HG03521 (cell line): ENCODE results near the gene DAO.
"Not testable (repeated sequence)": the region's sequence is repeated elsewhere in the genome, so short reads cannot be mapped to it uniquely, and the experiment has no call there.

ENCODE experiments used
- ATAC-seq: cut with Tn5 transposase; IDR thresholded peaks from one replicate; pipeline ENCODE4 v1.9.1; 2021; ENCODE audit warnings: mild to moderate bottlenecking, moderate library complexity; ENCODE audit not compliant: unreplicated experiment

DAO gene

GRCh38 chr12:108849660-108850059 lies 30.2 kb upstream of the DAO start:
- no peak for ATAC-seq

- ATAC-seq: no peak
These were observed 28.9 kb upstream of the DAO start for GRCh38 chr12:108850854-108851573.

GRCh38 chr12:108852674-108853309 lies 27.1 kb upstream of the DAO start:
- no peak for ATAC-seq

GRCh38 chr12:108853426-108853825 lies 26.5 kb upstream of the DAO start:
- no peak for ATAC-seq

GRCh38 chr12:108853981-108854446 lies 25.9 kb upstream of the DAO start:
- no peak for ATAC-seq

- ATAC-seq: no peak
These were observed 25.2 kb upstream of the DAO start for GRCh38 chr12:108854451-108855283.

DNA sequence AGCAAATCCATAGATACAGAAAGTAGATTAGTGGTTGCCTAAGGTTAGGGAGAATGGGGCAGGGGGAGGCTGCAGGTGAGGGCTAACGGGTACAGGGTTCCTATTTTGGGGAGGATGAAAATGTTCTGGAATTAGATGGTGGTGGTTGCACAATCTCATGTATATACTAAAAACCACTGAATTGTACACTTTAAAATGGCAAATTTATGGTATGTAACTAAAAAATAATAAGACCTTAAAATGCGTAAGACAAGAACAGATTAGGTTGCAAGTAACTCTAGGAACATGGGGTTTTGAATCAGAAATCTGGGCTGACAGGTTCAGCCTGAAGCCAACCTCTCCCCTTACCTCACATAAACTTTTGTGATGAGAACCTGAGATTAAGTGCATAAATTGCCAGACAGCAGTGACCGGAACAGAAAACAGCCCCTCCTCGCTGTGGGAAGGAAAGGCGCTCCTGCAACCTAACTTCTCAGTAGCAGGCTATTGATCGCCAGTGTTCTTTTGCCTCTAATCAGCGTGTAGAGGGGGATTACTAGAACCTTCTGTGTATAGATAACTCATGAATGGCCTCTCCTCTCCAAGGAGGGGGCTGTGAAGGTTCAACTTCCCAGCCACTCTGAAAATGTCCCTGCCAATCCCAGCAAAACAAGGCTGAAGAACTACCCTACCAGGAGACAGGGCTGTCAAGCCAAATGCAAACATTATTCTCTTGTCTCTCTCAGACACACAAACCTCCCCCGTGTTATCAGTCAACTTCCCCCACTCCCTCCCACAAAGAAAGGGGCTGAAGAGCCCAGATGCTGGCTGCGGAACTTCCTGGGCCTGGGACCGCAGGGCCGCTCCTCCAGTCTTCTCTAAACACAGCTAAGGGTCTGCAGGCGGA lies 24.4 kb upstream of the DAO start:
- no peak for ATAC-seq

- no peak for ATAC-seq
These were observed 23.8 kb upstream of the DAO start for GRCh38 chr12:108856170-108856427.

GRCh38 chr12:108856428-108857157 lies 23.3 kb upstream of the DAO start:
- peak; percentile 13 for ATAC-seq

GRCh38 chr12:108857158-108857407 lies 22.8 kb upstream of the DAO start:
- peak; percentile 27 for ATAC-seq

- no peak for ATAC-seq
These were observed 21.4 kb upstream of the DAO start for GRCh38 chr12:108858311-108859074.

DNA sequence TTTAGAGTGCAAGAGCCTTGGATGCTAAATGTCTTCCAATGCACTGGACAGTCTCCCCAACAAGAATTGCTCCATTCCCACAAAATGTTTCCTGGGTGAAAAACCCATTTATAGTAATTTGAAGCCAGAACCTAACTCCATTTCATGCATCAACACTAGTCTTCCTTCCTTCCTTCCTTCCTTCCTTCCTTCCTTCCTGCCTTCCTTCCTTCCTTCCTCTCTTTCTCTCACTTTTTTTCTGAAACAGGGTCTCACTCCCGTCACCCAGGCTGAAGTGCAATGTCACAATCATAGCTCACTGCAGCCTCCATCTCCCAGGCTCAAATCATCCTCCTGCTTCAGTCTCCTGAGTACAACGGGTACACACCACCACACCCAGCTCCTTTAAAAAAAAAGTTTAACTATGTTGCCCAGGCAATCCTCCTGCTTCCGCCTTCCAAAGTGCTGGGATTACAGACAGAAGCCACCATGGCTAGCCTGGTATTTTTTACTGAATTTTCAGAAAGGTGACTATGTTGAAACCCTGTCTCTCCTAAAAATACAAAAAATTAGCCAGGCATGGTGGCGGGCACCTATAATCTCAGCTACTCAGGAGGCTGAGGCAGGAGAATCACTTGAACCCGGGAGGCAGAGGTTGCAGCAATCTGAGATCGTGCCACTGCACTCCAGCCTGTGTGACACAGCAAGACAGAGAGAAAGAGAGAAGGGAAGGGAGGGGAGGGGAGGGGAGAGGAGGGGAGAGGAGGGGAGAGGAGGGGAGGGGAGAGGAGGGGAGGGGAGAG lies 20.6 kb upstream of the DAO start:
- ATAC-seq: not testable (repeated sequence)

GRCh38 chr12:108859923-108860291 lies 20.0 kb upstream of the DAO start:
- ATAC-seq: no peak

DNA sequence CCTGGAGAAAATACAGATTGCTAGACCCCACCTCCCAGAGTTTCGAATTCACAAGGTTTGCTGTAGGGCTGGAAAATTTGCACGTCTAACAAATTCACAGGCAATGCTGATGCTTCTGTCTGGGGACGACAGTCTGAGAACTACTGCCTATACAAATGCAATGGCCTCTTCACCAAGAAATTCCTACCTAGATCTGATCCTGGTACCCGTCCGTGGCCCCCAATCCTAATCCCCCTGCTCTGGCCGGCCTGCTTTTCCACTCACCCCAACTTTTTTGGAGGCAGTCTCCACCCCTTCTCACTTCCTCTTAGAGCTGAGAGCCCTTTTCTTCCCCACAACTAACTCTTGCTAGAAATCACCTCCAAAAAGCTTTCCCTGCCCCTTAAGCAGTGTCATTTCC lies 19.4 kb upstream of the DAO start:
- no peak for ATAC-seq

DNA sequence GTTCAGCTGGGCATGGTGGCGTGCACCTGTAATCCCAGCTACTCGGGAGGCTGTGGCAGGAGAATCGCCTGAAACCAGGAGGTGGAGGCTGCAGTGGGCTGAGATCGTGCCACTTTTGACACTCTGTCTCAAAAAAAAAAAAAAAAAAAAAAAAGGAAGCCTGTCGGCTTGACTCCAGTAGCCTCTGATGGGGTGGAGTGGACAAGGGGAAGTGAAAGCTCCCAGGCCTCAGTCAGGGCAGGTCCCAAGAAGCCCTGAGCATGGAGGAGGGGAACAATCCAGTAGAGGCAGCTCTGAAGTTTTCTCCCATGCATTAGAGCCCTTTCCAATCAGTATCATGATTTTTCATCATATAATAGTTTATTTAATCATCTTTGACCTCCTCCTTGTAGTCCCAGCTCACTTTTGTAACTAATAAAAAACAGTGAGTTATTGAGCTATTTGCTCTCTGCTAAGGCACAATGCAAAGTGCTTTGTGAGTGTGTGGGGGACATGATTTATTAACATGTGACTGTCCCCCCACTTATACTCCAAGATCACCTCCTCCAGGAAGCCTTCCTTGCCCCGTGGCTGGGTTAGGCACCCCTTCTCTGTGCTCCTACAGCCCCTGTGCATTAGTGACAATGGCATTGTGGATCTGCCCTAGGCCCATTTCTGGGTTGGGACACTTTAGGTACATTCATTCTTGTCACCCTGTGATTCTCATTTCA lies 17.9 kb upstream of the DAO start:
- no peak for ATAC-seq

DNA sequence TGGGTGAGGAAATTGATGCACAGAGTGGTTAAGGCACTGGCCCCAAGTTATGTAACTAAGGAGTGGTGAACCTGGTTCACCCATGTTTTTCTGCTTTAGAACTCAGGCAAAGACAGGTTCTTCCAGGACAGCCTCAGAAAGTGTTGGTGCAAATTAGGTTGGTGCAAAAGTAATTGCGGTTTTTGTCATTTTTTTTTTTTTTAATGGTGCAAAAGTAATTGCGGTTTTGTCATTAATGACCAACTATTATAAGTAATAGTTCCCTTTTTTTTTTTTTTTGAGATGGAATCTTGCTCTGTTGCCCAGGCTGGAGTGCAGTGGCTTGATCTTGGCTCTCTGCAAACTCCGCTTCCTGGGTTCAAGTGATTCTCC lies 17.3 kb upstream of the DAO start:
- no peak for ATAC-seq

- ATAC-seq: no peak
These were observed 14.7 kb upstream of the DAO start for GRCh38 chr12:108865169-108865568.

DNA sequence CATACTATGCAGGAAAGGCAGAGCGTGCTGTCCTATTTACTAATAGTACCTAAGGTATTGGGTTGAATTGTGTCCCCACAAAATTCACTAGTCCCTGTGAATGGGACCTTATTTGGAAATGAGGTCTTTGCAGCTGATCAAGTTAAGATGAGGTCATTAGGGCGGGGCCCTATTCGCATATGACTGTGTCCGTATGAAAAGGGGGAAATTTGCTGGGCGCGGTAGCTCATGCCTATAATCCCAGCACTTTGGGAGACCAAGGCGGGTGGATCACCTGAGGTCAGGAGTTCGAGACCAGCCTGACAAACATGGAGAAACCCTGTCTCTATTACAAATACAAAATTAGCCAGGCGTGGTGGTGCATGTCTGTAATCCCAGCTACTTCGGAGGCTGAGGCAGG lies 13.8 kb upstream of the DAO start:
- not testable (repeated sequence) for ATAC-seq

GRCh38 chr12:108868781-108869180 lies 11.1 kb upstream of the DAO start:
- ATAC-seq: no peak
